GM12878 (cell line): Measurements from ENCODE around the gene TNF. TPM values are rescaled to one million over a fixed set of nuclear protein-coding genes. Genes with fewer than 3 reads are reported as not detected.

ENCODE experiments used
- BRCA1 ChIP-seq: IDR thresholded peaks from 2 replicates; pipeline ENCODE4 v1.6.1; 2011; ENCODE audit warnings: low read depth, low read length, improper control_type of control experiment
- EZH2 ChIP-seq: IDR thresholded peaks from 2 replicates; pipeline ENCODE4 v1.6.1; 2012; ENCODE audit warnings: low read depth, mild to moderate bottlenecking, control low read depth, inconsistent platforms, low read length, borderline replicate concordance; ENCODE audit not compliant: control insufficient read depth
- FOXK2 ChIP-seq: fragments of 450-650 bp; IDR thresholded peaks from 2 replicates; pipeline ENCODE4 v1.6.1; 2017; ENCODE audit warnings: mild to moderate bottlenecking, moderate library complexity
- HDGF ChIP-seq: fragments of 450-650 bp; IDR thresholded peaks from 2 replicates; pipeline ENCODE4 v1.6.1; 2016; ENCODE audit warnings: antibody characterized with exemption
- JUND ChIP-seq: IDR thresholded peaks from 2 replicates; pipeline ENCODE4 v1.6.1; 2012; ENCODE audit warnings: low read depth, mild to moderate bottlenecking, low read length, improper control_type of control experiment, moderate library complexity
- LARP7 ChIP-seq: fragments of 450-650 bp; IDR thresholded peaks from 2 replicates; pipeline ENCODE4 v1.6.1; 2017; ENCODE audit warnings: mild to moderate bottlenecking
- MTA3 ChIP-seq: IDR thresholded peaks from 2 replicates; pipeline ENCODE4 v1.6.1; 2012; ENCODE audit warnings: low read length, inconsistent platforms, borderline replicate concordance
- NFYB ChIP-seq: IDR thresholded peaks from 2 replicates; pipeline ENCODE4 v1.6.1; 2011; ENCODE audit warnings: low read depth, mild to moderate bottlenecking, low read length, improper control_type of control experiment, moderate library complexity; ENCODE audit not compliant: insufficient read depth
- NRF1 ChIP-seq: conservative IDR thresholded peaks from 2 replicates; pipeline ENCODE4 v1.6.1; 2011; ENCODE audit warnings: mild to moderate bottlenecking, low read depth, low read length, improper control_type of control experiment
- PAX5 ChIP-seq: IDR thresholded peaks from 2 replicates; pipeline ENCODE4 v1.6.1; 2011; ENCODE audit warnings: low read depth, low read length, borderline replicate concordance
- RBBP5 ChIP-seq: fragments of 200-600 bp; sonication (generic); conservative IDR thresholded peaks from 2 replicates; pipeline ENCODE4 v1.6.1; 2016
- RELA ChIP-seq: fragments of 450-650 bp; IDR thresholded peaks from 2 replicates; pipeline ENCODE4 v1.8.0; 2014; ENCODE audit warnings: borderline replicate concordance; ENCODE audit not compliant: partially characterized antibody
- RUNX3 ChIP-seq: IDR thresholded peaks from 2 replicates; pipeline ENCODE4 v1.6.1; 2012; ENCODE audit warnings: low read length, inconsistent platforms
- SREBF2 ChIP-seq: IDR thresholded peaks from 2 replicates; pipeline ENCODE4 v1.6.1; 2012; ENCODE audit warnings: mild to moderate bottlenecking, low read length
- SRF ChIP-seq, 2 experiments: IDR thresholded peaks; 2 replicates each; pipeline ENCODE4 v1.6.1; 2011; ENCODE audit warnings: low read depth in 2 of 2, low read length in 2 of 2, mild to moderate bottlenecking in 1 of 2, moderate library complexity in 1 of 2
- TBL1XR1 ChIP-seq: IDR thresholded peaks from 2 replicates; pipeline ENCODE4 v1.6.1; 2012; ENCODE audit warnings: low read depth, low read length, improper control_type of control experiment
- TCF12 ChIP-seq: IDR thresholded peaks from 2 replicates; pipeline ENCODE4 v1.6.1; 2011; ENCODE audit warnings: low read depth, mild to moderate bottlenecking, low read length
- WRNIP1 ChIP-seq: IDR thresholded peaks from 2 replicates; pipeline ENCODE4 v1.6.1; 2011; ENCODE audit warnings: low read depth, low read length, improper control_type of control experiment, borderline replicate concordance
- YBX1 ChIP-seq: fragments of 450-650 bp; IDR thresholded peaks from 2 replicates; pipeline ENCODE4 v1.6.1; 2016; ENCODE audit warnings: antibody characterized with exemption
- YY1 ChIP-seq: IDR thresholded peaks from 2 replicates; pipeline ENCODE4 v1.6.1; 2011; ENCODE audit warnings: low read depth, mild to moderate bottlenecking, low read length
- ZNF384 ChIP-seq: IDR thresholded peaks from 2 replicates; pipeline ENCODE4 v1.6.1; 2012; ENCODE audit warnings: low read depth, mild to moderate bottlenecking, low read length, improper control_type of control experiment, borderline replicate concordance
- polyA plus RNA-seq, 11 experiments: library from polyadenylated mRNA; depleted of rRNA in 4 of 11; unstranded in 6 of 11; stranded (reverse) in 5 of 11; fragments of >200 nt; fragmentation: Nextera tagmentation in 4 of 11; fragmentation: Illumina TruSeq in 1 of 11; extraction: Ambion mirVana in 4 of 11; extraction: Trizol in 1 of 11; gene quantifications; 1 replicate in 1 of 11; 2 replicates in 10 of 11; pipeline versions ENCODE4 v1.2.1 to v1.2.3, GENCODE V29; 2011 to 2016; ENCODE audit warnings: inconsistent platforms in 2 of 11, missing spikeins in 2 of 11, low read depth in 1 of 11
- total RNA-seq, 4 experiments: library from RNA; depleted of rRNA in 3 of 4; stranded (reverse); fragments of >200 nt in 3 of 4; fragmentation: Illumina TruSeq in 1 of 4; extraction: Trizol in 1 of 4; gene quantifications; 2 replicates each; pipeline versions ENCODE4 v1.2.1 to v1.2.3, GENCODE V29; 2013 to 2021
- TF ChIP-seq, protein P1 (sequence below): fragments of 450-650 bp; IDR thresholded peaks from 2 replicates; pipeline ENCODE4 v1.6.1; 2016; ENCODE audit warnings: mild to moderate bottlenecking, moderate library complexity, borderline replicate concordance
- TF ChIP-seq, protein P2 (sequence below): IDR thresholded peaks from 2 replicates; pipeline ENCODE4 v1.6.1; 2011; ENCODE audit warnings: borderline replicate concordance, low read depth, mild to moderate bottlenecking, moderate library complexity, mixed read lengths, low read length; ENCODE audit not compliant: insufficient read depth; ENCODE audit errors: extremely low read length
- TF ChIP-seq, protein P3 (sequence below): fragments of 450-650 bp; IDR thresholded peaks from 2 replicates; pipeline ENCODE4 v1.6.1; 2017; ENCODE audit warnings: mild to moderate bottlenecking, low read depth, inconsistent platforms; ENCODE audit not compliant: poor library complexity, severe bottlenecking

TNF gene
- total and polyA plus RNA-seq, 10 of the 15 experiments (the other 5 are each of a cell fraction or from before 2014, with no cell fraction given): 18.0 to 94.8 (median 61.9) TPM

DNA sequence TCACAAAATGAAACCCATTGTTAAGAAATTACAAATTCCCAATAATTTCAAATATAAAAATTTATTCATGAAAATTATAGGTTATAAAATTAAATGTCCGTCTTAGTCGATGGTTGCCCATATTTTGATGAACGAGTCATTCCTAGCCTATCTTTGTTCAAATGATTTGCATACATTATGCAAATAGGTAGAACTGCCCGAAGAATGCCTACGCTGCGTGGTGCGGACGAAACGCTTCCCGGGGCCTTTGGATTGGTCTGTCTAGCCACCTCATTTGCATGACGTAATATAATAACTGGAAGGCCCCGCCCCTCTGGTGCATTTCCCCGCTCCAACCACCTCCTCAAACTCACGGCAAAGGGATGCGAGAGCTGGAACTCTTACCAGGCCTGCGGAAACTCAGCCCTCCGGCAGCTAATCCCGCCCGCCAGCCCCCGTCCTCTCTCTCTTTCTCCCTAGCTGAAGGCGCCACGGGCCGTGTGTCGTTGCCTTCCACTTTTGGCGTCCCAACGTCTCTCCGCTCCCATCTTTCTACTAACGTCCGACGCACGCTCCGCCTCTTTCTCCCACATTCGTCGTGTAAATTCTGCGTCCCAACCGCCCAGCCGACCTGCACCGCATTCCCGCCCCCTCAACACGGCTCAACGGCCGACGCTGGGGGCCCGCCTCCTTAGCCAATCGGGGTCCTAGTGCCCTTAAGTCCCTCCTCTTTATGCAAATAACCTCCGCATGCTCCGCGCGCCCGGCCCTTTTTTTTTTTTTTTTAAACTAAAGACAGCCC is 44.6 kb downstream of the TNF start (continued):
- peak; percentile 83 for TF ChIP-seq YY1
- peak; percentile 56; the same call in 1 of the 2 replicates for TF ChIP-seq PAX5
- TF ChIP-seq, protein P1, sequence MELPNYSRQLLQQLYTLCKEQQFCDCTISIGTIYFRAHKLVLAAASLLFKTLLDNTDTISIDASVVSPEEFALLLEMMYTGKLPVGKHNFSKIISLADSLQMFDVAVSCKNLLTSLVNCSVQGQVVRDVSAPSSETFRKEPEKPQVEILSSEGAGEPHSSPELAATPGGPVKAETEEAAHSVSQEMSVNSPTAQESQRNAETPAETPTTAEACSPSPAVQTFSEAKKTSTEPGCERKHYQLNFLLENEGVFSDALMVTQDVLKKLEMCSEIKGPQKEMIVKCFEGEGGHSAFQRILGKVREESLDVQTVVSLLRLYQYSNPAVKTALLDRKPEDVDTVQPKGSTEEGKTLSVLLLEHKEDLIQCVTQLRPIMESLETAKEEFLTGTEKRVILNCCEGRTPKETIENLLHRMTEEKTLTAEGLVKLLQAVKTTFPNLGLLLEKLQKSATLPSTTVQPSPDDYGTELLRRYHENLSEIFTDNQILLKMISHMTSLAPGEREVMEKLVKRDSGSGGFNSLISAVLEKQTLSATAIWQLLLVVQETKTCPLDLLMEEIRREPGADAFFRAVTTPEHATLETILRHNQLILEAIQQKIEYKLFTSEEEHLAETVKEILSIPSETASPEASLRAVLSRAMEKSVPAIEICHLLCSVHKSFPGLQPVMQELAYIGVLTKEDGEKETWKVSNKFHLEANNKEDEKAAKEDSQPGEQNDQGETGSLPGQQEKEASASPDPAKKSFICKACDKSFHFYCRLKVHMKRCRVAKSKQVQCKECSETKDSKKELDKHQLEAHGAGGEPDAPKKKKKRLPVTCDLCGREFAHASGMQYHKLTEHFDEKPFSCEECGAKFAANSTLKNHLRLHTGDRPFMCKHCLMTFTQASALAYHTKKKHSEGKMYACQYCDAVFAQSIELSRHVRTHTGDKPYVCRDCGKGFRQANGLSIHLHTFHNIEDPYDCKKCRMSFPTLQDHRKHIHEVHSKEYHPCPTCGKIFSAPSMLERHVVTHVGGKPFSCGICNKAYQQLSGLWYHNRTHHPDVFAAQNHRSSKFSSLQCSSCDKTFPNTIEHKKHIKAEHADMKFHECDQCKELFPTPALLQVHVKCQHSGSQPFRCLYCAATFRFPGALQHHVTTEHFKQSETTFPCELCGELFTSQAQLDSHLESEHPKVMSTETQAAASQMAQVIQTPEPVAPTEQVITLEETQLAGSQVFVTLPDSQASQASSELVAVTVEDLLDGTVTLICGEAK: peak; percentile 25; the same call in 1 of the 2 replicates
- no peak; the same call in 1 of the 2 replicates for TF ChIP-seq LARP7
- no peak for TF ChIP-seq EZH2
- TF ChIP-seq SRF (IDR thresholded peaks at IDR 0.05; ENCODE audit: low read depth in 2 of 2, low read length in 2 of 2): 0 out of 4 replicates have a peak, but pooled peaks of 1 of the 2 experiments have one; percentile 13
- TF ChIP-seq, protein P2, sequence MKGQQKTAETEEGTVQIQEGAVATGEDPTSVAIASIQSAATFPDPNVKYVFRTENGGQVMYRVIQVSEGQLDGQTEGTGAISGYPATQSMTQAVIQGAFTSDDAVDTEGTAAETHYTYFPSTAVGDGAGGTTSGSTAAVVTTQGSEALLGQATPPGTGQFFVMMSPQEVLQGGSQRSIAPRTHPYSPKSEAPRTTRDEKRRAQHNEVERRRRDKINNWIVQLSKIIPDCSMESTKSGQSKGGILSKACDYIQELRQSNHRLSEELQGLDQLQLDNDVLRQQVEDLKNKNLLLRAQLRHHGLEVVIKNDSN: no peak
- TF ChIP-seq ZNF384: peak; percentile 99
- no peak for TF ChIP-seq MTA3
- no peak for TF ChIP-seq RBBP5
- peak; percentile 8; the same call in 1 of the 2 replicates for TF ChIP-seq SREBF2
- TF ChIP-seq WRNIP1: no peak
- no peak for TF ChIP-seq BRCA1
- TF ChIP-seq NFYB: peak; percentile 93
- TF ChIP-seq JUND: peak; percentile 37; the same call in 1 of the 2 replicates
- TF ChIP-seq YBX1: no peak
- 0 out of 2 replicates have a peak, but pooled peaks have one; percentile 35 for TF ChIP-seq TCF12
- TF ChIP-seq TBL1XR1: peak; percentile 54; the same call in 1 of the 2 replicates
- peak; percentile 25; the same call in 1 of the 2 replicates for TF ChIP-seq NRF1
- peak; percentile 97 for TF ChIP-seq HDGF
- TF ChIP-seq, protein P3, sequence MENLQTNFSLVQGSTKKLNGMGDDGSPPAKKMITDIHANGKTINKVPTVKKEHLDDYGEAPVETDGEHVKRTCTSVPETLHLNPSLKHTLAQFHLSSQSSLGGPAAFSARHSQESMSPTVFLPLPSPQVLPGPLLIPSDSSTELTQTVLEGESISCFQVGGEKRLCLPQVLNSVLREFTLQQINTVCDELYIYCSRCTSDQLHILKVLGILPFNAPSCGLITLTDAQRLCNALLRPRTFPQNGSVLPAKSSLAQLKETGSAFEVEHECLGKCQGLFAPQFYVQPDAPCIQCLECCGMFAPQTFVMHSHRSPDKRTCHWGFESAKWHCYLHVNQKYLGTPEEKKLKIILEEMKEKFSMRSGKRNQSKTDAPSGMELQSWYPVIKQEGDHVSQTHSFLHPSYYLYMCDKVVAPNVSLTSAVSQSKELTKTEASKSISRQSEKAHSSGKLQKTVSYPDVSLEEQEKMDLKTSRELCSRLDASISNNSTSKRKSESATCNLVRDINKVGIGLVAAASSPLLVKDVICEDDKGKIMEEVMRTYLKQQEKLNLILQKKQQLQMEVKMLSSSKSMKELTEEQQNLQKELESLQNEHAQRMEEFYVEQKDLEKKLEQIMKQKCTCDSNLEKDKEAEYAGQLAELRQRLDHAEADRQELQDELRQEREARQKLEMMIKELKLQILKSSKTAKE: peak; percentile 66
- peak; percentile 57 for TF ChIP-seq RUNX3
- peak; percentile 82 for TF ChIP-seq RELA
- no peak; the same call in 1 of the 2 replicates for TF ChIP-seq FOXK2
